Endothelial cell of umbilical vein (primary cell): ENCODE data around the gene HDLBP.

ENCODE experiments used
- EZH2 ChIP-seq: IDR thresholded peaks from 2 replicates; pipeline ENCODE4 v1.6.1; 2012; ENCODE audit warnings: borderline replicate concordance, low read depth, mild to moderate bottlenecking, moderate library complexity, low read length, inconsistent platforms; ENCODE audit not compliant: severe bottlenecking
- POLR2A ChIP-seq: IDR thresholded peaks from 2 replicates; pipeline ENCODE4 v1.6.1; 2012; ENCODE audit warnings: low read depth, mild to moderate bottlenecking, control low read depth, low read length
- TF ChIP-seq, protein P1 (sequence below): IDR thresholded peaks from 2 replicates; pipeline ENCODE4 v1.6.1; 2011; ENCODE audit not compliant: insufficient read depth, insufficient read length
- TF ChIP-seq, protein P2 (sequence below), 2 donors: IDR thresholded peaks; 1 replicate in 1 of 2; 2 replicates in 1 of 2; pipeline ENCODE4 v1.5.1; 2011; ENCODE audit warnings: low read length in 2 of 2, mild to moderate bottlenecking in 2 of 2, moderate library complexity in 2 of 2, control low read depth in 1 of 2, inconsistent platforms in 1 of 2, low read depth in 1 of 2; ENCODE audit not compliant: insufficient read depth in 1 of 2; ENCODE audit errors: extremely low read depth in 1 of 2

DNA sequence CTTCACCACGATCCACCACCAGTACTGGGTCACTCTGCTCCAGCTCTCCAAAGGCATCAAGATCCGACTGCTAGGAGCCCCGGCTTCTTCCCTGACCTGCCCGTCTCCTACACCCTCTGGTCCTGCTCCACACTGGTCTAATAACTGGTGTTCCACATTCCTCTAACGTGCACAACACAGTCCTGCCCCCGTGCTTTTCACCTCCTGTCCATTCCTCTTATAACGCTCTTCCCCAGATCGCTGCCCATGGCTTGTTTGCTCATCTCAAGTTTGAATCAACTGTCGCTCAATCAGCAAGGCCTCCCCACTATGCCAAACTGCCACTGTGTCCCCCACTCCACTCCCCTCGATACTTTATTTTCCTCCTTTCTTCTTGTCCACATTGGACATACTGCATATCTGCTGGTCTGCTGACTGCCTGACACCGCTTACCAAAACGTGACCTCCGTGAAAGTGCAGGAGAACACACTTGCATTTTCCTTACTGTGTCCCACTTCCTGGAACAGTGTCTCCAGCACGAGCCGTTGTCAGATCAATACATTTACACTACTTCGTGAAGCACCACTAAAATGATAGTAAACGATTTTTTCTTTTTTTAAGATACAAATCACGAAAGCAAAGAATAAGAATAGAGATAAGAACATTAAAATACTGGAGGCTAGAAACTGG lies 6.5 kb downstream of the HDLBP start:
- TF ChIP-seq, protein P1, sequence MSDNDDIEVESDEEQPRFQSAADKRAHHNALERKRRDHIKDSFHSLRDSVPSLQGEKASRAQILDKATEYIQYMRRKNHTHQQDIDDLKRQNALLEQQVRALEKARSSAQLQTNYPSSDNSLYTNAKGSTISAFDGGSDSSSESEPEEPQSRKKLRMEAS = no peak
- TF ChIP-seq, protein P2, sequence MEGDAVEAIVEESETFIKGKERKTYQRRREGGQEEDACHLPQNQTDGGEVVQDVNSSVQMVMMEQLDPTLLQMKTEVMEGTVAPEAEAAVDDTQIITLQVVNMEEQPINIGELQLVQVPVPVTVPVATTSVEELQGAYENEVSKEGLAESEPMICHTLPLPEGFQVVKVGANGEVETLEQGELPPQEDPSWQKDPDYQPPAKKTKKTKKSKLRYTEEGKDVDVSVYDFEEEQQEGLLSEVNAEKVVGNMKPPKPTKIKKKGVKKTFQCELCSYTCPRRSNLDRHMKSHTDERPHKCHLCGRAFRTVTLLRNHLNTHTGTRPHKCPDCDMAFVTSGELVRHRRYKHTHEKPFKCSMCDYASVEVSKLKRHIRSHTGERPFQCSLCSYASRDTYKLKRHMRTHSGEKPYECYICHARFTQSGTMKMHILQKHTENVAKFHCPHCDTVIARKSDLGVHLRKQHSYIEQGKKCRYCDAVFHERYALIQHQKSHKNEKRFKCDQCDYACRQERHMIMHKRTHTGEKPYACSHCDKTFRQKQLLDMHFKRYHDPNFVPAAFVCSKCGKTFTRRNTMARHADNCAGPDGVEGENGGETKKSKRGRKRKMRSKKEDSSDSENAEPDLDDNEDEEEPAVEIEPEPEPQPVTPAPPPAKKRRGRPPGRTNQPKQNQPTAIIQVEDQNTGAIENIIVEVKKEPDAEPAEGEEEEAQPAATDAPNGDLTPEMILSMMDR (IDR thresholded peaks at IDR 0.05; ENCODE audit: extremely low read depth in 1 of 2, insufficient read depth in 1 of 2, low read depth in 1 of 2, low read length in 2 of 2) = no peak
- TF ChIP-seq POLR2A (no peak), EZH2 (no peak)
